ENCODE measurements around the gene TRMT2A.
"Not testable (repeated sequence)": the region's sequence is repeated elsewhere in the genome, so short reads cannot be mapped to it uniquely, and the experiment has no call there.

TRMT2A gene

GRCh38 chr22:20083157-20083890 lies 33.7 kb downstream of the TRMT2A start:
- DNase-seq = no peak

DNA sequence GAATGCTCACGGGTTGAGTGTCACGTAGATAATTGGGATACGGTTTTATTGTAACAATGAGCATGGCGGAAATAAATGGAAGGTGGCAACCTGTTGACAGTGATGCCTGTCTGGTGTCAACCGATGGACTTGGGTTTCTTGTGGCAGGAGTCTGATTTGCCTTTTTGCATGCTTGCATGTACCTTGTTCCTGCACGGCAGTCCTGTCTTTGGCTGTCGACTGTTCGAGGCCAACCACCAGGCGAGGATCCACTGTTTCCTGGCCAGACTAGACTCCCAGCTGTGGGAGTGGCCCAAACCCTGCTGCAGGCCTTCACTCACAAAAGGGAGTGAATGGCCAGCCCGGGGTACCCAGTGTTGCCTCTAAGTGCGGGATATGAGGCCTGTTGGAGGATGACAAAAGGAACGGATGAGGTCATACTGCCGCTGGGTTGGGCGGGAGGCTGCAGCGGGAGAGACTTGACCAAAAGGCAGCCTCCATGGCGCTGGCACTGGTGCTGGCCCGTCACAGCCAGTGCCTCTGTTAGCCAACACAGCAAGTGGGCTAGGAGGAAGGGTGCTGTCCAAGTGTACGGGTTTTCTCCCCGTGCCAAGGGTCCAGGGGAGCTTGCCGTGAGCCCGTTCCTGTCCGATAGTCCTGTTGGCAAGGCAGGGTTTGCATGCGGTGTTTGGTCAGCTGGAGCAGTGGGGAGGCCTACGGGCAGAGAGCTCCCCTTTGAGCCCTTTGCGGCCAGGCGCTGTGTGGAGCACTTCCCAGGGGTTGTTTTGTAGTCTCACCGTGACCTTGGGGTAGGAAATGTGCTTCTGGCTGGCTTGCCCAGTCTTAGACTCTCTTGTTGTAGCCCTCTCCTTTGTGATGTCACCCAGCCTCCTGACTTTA lies 36.0 kb downstream of the TRMT2A start:
- DNase-seq = peak; percentile 23

DNA sequence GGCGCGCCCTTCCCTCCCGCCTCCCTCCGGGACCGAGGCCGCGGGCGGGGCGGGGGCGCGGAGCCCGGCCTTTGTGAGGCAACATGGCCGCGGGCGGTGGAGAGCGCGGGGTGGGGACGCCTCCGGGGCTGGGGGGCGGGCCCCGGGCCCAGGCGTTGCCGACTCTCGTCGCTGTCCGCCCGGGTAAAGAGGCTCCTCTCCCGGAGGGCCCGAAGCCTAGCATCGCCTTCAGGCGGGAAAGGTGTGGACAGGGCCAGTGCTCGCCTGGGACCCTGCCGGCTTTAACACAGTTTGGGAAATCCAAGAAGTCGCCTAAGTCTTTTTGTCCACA lies 36.6 kb downstream of the TRMT2A start:
- peak; percentile 61 for DNase-seq

- peak; percentile 95 for DNase-seq
These were observed 37.1 kb downstream of the TRMT2A start, which contains the start of gene DGCR8 for GRCh38 chr22:20079745-20080444. TSS of gene DGCR8 (plus strand) at chr22:20080241. CDS start at chr22:20085964, 5,723 bp downstream.

- no peak for DNase-seq
These were observed 40.3 kb downstream of the TRMT2A start for GRCh38 chr22:20076627-20077172.

GRCh38 chr22:20071524-20071972 lies 45.5 kb downstream of the TRMT2A start:
- DNase-seq = no peak

GRCh38 chr22:20069331-20070042 lies 47.5 kb downstream of the TRMT2A start:
- no peak for DNase-seq

- no peak for DNase-seq
These were observed 48.4 kb downstream of the TRMT2A start for GRCh38 chr22:20068640-20069039.

DNA sequence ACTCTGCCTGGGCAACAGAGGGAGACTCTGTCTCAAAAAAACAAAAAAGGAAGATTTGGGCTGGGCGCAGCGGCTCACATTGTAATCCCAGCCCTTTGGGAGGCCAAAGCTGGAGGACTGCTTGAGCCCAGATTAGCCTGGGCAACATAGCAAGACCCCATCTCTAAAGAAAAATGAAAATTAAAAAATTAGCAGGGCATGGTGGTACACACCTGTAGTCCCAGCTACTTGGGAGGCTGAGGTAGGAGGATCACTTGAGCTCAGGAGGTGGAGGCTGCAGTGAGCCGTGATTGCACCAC lies 49.7 kb downstream of the TRMT2A start:
- DNase-seq = not testable (repeated sequence)

- no peak for DNase-seq
These were observed 50.2 kb downstream of the TRMT2A start for GRCh38 chr22:20066617-20067383.

DNA sequence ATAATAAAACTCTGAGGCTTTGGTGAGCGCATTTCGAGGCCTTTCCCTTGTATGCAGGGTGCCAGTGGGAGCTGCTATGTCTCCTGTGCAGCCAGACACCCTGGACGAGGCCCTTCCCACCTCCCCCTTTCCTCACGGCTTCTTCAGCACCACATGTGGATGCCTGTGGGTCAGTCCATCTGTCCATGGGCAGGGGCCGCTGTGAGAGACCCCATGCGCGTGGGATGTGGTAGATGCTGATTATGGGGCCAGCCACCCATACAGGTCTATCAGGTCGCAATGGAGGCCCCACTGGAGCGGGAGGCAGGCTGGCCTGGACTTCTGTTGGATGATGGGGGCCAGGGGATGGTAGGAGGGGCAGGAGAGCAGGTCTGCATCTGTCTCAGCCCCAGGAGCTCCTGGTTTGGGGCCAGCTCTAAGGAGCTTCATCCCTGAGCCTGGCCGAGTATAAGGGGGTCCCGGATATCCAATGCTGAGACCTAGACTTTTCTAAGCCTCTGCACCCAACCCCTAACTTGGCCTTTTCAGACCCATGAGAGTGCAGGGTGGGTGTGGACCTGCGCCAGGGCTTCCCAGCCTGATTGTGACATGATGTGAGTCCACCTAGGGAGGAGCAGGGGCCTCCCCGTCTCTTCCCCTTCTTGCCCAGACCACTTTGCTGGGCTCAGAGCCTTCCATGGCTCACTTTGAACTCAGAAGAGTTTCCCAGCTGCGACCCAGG lies 51.0 kb downstream of the TRMT2A start:
- no peak for DNase-seq

GRCh38 chr22:20064545-20065262 lies 52.3 kb downstream of the TRMT2A start:
- DNase-seq = no peak

GRCh38 chr22:20064140-20064480 lies 52.9 kb downstream of the TRMT2A start:
- no peak for DNase-seq

DNA sequence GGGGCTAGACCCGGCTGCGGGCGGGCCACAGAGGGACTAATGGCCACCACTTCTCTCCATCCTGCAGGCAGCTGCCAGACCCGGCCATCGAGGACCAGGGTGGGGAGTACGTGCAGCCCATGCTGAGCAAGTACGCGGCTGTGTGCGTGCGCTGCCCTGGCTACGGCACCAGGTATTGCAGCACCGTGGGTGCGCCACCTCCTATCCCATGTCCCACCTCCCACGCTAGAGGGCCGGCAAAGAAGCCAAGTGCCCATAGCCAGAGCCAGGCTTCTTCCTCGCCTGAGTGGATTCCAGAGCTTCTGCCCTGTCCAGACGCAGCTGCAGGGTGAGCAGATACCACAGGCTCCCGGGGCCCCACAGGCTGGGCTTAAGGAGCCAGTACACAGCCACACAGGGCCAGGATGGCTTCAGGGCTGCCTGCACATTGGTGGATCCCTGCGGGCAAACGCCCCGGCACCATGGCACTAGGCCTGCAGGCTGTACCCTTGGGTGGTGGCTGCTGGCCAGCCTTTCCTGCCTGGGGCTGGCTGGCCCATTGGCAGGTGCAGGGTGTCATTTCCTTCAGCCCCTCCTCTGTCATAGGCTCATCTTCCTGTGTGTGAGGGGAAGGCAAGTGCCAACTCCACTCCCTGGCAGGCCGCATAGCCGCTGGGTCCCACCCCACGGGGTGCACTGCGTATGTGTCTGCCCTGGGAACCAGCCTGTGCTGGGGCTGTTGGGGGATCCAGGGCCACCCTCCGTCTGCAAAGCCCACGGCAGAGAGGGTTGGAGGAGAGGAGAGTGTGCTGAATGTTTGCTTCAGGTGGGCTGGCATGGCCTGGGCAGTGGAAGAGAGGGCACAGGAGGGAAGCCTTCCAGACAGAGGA lies 53.5 kb downstream of the TRMT2A start:
- no peak for DNase-seq

DNA sequence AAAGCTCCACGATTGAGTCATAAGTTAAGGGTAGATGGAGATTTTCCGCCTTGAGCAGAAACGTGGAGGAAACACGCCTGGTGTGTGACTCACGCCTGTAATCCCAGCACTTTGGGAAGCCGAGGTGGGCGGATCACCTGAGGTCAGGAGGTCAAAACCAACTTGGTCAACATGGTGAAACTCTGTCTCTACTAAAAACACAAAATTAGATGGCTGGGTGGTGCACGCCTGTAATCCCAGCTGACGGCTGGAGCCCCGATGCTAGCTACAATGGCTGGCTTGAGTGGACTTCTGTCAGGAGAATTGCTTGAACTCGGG lies 54.3 kb downstream of the TRMT2A start:
- DNase-seq = no peak

- no peak for DNase-seq
These were observed 54.8 kb downstream of the TRMT2A start for GRCh38 chr22:20062043-20062765.

All from suppressor macrophage treated with lipopolysaccharide for 4 hours (primary cell).